Peyer's patch (tissue), 4 donors: ENCODE results near the gene ATF7IP2.

Experiments
- POLR2A ChIP-seq, 2 donors: fragments of 450-650 bp; IDR thresholded peaks; one replicate each; pipeline ENCODE4 v1.5.1; 2017; ENCODE audit warnings: antibody characterized with exemption in 2 of 2, mild to moderate bottlenecking in 2 of 2, moderate library complexity in 2 of 2
- TF ChIP-seq, protein P1 (sequence below), 6 experiments: fragments of 450-650 bp in 4 of 6; fragments of 200-600 bp in 2 of 6; sonication (generic) in 1 of 6; IDR thresholded peaks; one replicate each; pipeline ENCODE4 v1.5.1; 2017 to 2019; ENCODE audit warnings: antibody characterized with exemption in 6 of 6, mild to moderate bottlenecking in 3 of 6, moderate library complexity in 1 of 6

- TF ChIP-seq, protein P1, sequence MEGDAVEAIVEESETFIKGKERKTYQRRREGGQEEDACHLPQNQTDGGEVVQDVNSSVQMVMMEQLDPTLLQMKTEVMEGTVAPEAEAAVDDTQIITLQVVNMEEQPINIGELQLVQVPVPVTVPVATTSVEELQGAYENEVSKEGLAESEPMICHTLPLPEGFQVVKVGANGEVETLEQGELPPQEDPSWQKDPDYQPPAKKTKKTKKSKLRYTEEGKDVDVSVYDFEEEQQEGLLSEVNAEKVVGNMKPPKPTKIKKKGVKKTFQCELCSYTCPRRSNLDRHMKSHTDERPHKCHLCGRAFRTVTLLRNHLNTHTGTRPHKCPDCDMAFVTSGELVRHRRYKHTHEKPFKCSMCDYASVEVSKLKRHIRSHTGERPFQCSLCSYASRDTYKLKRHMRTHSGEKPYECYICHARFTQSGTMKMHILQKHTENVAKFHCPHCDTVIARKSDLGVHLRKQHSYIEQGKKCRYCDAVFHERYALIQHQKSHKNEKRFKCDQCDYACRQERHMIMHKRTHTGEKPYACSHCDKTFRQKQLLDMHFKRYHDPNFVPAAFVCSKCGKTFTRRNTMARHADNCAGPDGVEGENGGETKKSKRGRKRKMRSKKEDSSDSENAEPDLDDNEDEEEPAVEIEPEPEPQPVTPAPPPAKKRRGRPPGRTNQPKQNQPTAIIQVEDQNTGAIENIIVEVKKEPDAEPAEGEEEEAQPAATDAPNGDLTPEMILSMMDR (IDR thresholded peaks at IDR 0.05), result no peak
- no peak for TF ChIP-seq POLR2A (IDR thresholded peaks at IDR 0.05)
Observed at GRCh38 chr16:10391339-10391738, 5.5 kb downstream of the ATF7IP2 start.
